Hematopoietic multipotent progenitor cell treated with erythropoietin and hydrocortisone succinate and interleukin-3 and kit ligand, for 8 days (in vitro differentiated cells): ENCODE results near the gene PCSK6.
A peak's percentile ranks its signal among the peaks of the same experiment; 100 is the strongest.
"Not testable (repeated sequence)": the region's sequence is repeated elsewhere in the genome, so short reads cannot be mapped to it uniquely, and the experiment has no call there.

ENCODE experiments used
- DNase-seq: peaks from one replicate; pipeline ENCODE4 v3.0.0-alpha.2; 2015

Gene PCSK6

DNA sequence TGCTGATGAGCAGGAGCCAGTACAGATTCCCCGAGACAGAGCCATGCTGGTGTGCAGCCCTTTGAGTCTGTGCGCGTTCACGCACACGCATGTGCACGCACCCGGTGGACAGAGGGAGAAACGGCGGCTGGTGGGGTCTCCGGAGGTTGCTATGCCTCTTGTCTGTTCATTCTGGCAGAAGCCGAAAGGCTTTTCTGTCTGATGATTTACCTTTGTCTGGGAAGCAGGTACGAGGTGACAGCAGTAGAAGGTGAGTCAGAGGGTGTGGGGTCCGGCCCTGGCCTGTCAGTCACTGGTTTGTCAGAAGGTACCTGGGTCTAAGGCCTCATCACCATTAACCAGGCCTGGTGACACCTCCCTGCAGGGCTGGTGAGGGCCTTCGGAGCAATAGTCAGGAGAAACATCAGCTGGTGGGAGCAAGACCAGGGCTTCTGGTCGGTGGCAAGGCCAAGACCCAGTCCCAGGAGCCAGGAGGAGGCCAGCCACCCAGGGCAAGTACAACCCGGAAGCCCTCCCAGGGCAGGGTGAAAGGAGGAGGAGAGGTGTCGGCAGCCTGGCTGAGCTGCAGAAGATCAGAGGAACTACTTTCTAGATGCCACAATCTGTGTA is 7.5 kb downstream of the PCSK6 start:
- no peak for DNase-seq

DNA sequence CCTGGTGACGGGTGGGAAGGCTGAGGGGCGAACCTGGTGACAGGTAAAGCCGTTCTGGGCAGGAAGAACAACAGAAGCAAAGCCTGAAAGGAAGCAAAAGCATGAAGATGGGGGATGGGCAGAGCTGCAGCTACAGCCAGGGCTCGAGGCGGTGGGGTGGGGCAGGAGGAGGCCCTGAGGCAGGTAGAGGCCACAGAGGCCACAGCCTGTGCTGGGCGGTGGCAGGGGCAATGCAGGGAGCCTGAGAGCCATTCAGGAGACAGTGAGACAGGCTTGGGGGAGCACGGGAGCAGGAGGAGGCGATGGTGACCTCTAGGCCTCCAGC is 8.2 kb downstream of the PCSK6 start:
- no peak for DNase-seq

DNA sequence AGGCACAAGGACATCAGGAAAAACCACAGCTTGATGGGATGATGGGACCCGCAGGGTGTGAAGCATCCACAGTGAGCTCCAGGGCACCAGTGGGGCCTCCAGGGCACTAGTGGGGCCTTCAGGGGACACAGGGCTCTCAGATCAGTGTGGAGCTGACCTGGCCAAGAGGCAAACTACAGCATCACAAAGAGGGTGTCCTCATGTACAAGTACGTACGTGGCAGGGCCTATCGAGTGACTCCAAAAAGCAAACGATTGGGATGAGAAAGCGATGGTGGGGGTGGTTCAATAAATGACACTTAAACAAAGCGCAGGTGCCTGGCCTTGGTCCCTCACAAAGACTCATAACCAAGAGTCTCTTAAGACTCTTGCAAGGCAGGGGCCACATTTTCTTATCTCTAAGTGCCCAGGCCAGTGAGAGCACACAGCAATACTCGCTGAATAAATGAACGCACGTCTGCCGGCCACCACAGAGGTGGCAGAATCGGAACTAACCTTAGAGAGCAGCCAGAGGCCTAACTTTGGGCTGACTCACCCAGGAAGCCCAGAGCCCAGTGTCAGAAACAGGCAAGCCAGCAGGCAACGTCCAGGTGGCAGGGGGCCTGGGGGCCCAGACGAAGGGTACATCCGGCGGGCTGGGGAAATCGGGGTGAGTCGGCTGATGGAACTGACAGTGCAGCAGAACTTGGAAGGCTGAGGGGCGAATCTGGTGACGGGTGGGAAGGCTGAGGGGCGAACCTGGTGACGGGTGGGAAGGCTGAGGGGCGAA is 8.7 kb downstream of the PCSK6 start:
- DNase-seq: peak; percentile 6

DNA sequence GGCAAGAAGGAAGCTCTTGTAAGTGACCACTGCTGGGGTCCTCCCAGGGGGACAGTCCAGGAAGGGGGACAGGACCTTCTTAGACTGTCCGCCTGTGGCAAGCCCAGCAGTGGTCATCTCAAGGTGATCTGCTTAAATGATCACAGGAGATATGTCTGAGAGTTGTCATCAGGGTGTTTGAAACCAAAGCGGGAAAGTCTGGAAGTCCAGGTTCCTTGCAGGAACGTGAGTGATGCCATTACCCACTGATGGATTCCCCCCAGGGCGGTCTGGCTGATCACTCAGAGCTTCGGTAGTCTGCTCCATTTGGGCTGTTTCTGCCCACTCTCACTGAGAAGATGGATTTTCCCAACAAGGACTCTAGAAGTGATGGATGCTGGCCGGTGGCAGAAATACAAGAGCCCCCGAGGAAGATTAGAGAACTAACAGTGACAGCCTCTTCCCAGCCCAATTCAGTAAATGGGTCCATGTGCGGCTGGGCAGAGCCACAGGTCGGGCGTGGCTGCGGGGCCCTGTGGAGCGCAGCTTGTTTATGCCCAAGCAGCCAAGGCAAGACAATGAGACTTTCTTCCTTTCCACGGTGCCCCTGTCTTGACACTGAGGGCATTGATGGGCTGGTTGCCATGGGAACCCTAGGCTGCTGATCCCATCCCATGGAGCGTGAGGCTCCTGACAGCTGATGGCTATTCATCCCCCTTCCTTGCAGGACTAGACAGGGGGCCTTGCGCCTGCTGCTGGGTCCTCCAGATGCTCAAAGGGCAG is 9.5 kb downstream of the PCSK6 start:
- DNase-seq: no peak

DNA sequence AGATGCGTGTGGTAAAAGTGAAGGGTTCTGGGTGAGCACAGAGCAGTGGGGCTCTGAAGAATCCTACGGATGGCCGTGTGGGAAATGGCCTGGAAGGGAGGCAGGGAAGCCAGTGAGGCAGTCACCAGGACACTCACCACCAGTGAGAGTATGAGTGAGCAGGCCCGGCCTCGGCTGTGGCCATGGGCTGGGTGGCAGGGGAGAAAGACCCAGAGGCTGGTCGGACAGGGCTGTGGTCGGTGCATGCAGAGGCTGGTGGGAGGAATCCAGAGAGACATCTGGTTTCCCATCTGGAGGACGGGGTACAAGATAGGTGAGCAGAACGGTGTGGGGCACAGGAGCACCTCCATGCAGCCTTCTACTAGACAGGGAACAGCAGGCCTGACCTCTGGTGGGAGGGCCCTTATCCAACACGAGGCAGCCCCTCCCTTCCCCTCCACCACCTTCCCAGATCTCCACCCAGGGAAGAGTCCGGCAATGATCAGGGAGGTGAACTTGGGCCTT is 10.1 kb downstream of the PCSK6 start:
- no peak for DNase-seq

DNA sequence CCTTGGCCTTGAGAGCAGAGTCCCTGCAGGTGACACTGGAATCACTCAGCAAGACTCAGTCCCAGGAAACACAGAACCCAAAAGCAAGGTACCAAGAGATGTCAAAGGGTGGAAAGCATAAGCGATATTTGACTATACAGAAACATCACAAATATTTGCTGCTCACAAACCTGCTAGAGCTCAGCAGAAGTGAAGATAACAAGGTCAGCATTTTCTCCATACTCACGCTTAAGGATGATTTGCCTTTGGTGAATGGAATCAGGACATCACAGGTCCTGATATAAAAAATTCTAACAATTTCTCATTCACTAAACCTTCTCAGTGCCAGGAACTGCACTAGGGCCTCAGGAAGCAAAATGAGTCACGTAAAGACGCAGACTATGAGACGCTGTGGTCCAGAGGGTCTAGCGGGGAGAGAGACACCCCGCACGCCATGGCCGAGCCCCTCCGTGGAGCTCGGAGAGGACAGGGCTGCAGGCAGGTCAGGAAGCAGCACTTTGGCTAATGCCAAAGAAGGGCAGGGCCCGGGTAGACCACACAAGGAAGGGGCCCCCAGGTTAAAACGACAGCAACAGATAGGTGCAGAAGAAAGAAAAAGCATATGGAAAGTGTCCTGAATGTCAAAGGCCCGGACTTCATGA is 10.7 kb downstream of the PCSK6 start:
- no peak for DNase-seq

DNA sequence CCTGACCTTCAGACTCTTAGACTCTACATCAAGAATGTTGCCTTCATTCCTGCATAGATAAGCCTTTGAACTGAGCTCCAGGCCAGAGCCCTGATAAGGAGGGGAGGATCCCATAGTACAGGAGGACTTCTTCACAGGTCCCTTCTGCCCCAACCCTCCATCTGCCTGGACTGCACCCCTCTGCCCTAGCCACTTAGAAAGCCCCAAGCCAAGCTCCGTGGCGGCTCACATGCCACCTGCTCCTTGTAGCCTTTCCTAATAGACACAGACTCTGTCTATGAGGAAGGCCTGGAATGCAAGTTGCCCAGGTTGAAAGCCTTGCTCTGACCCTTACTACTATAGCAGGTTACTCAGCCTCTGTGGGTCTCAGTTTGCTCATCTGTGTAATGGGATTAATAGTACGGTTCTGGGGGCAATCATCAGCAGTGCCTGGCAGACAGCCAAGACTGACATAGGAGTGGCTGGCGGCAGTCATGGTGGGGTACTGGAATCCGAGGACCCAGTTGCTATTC is 11.6 kb downstream of the PCSK6 start:
- DNase-seq: peak; percentile 63

DNA sequence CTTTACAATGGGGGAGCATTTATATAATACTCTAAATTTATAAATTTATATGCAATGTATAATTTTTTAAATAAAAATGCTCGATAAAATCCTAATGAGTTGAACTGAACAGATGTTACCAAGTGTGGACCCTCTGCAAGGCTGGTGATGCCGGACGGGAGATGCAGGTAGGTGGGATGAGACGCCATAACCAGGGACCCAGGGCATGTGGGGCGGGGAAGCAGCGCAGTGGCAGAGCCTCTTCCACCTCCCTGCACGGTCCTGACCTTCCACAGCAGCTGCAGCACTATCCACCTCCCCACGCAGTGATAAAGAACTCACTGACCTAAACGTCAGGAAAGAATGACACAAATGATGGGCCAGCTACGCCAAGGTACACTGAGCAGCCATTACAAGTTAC is 12.8 kb downstream of the PCSK6 start:
- no peak for DNase-seq

DNA sequence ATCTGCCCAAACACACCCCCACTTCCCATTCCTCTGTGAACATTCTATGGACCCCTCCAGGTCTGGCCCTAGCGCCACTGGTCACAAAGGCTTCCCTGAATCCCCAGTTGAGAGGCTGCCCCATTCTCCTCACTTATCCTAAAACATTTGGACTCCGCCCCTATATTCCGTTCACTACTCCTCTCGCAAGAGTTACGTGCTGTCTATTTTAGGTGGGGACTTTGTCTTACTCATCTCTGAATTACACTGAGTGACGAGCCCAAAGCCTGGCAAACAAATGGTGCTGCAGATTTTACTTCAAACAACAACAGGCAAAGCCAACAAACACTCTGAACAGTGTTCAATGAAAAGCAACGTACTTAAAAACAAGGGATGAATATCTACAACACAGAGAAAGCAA is 14.5 kb downstream of the PCSK6 start:
- DNase-seq: no peak

DNA sequence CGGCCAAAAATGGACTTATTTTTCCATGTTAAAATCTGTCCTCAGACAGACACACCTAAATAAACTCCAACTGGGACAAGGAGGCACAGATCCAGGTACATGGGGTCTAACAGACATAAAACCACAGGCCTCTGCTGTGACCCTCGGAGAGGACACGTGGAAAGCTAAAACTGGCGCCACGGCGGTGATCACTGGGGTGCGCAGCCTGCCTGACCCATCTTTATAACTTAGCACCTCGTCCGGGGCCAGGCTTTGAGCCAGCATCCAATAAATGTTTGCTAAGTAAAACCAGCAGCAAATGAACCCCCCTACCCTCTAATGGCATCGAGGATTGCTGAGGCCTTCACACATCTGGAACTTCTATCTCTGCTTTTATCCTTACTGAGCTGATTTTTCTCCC is 15.3 kb downstream of the PCSK6 start:
- no peak for DNase-seq

DNA sequence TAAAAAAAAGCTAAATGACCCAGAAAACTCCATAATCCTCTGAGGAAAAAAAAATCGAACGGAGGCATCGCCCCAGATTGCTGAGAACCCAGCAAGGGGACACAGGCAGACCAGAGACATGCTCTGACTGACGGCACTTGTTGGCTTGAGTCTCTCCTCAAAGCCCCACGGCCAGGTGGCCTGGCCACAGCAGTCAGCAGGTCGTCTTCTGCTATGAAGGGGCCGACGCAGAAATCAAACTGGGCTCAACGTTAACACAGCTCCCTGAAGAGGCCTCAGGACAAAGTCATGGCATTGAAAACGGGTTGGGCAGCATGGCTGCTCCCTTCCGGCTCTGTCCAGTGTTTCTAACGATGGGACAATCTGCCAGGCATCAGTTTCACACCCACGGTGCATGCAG is 17.5 kb downstream of the PCSK6 start:
- DNase-seq: no peak

DNA sequence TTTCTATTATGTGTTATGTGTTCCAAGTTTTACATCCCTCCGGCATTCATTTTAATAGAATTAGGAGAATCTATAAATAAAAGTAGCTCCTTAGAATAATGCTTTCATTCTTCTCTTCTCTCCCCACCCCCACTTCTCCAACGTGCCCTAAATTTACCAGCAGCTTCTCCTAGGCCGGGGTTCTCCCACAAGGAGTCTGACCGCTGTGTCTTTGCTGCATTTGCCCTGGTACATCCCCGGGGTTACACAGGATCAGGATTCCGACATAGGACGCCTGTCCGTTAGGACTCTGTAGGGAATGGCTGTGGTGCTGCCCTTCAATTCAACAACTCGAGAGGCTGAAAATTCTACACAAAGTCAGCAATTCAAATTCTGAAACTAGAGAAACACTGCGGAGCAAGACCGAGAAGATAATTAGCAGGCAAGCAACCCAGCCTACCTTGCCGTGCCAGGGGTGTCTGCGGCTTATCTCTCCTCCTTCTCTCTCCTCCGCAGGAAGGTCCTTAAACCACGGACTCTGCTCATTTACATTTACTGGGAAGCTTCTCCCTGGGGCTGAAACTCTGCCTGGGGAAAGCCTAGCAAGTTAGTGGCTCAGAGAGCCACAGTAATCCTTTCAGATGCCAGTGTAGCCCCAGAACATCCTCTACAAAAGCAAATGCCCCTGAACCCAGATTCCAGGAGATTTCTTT is 18.8 kb downstream of the PCSK6 start:
- no peak for DNase-seq

DNA sequence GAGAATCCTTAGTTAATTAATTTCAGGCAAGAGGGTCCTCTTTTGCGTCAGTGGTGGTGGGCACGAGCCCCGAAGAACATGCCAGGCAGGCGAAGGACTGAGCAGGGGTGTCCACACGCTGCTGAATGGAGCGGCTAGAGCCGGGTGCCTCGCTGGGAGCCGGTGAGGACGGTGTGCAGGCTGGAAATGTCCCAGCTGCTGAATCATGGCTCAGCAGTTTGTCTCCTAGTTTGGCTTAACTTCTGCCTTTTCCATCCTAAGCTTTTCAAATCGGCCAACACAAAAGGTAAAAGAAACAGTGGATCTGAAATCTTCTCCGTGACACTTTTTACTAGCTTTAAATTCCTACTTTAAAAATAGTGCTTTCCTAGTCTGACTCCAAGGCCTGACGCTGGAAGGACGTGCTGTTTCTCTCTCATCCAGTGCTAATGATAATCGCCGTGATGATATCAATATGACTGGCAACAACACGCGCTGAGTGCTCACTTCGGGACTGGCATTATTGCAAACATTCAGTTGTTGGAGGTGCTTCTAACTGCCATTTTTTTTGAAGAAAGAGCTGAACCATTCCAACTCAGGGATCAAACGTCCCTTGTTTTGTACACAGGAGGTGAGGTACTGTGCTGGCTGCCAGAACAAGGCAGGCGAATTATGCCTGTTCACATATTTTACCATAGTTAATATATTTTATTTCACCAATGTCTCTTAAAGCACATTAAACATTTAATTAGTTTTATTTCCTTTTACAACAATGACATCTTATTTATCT is 19.8 kb downstream of the PCSK6 start:
- DNase-seq: no peak

DNA sequence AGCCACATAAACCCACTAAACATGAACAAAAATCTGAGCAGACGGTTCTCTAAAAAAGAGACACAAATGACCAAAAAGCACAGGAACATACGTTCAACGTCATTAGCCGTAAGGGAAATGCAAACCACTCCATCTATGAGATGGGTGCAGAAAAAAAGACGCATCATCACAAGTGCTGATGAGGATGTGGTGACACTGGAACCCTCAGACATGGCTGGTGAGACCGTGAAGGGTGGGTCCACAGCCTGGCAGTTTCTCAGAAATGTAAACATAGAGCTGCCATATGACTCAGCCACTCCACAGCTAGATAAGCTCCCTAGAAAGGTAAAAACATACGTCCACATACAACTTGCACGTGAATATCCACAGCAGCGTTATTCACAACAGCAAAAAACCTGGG is 23.3 kb downstream of the PCSK6 start:
- DNase-seq: no peak

DNA sequence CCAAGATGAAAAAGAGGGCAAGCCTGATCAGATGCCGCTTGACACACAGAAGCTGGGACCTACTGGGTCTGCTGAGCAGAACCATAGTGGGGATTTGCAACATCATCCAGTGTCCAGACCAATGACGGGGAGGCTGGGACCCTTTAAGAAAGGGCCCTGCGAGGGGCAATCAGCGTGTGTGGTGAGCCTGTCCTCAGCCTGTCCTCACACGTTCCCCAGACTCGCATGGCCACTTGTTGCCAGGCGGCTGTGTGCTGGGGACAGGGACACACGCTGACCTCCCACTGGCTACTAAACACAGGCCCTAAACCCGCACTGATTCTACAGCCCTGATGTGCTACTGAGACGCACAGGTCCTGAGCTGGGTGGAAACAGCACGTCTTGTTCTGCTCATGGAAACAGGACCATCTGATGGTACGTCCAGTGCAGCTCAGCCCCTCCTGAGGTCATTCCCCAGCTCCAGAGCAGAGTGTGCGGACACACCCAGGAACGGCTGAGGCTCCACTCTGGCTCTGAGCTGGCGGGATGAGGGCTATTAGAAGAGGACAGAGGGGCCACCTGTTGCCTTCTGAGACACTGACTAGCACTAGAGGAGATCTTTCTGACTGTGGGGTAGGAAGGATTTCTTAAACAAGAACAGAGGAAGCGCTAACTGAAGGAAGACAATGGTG is 24.4 kb downstream of the PCSK6 start:
- DNase-seq: no peak

DNA sequence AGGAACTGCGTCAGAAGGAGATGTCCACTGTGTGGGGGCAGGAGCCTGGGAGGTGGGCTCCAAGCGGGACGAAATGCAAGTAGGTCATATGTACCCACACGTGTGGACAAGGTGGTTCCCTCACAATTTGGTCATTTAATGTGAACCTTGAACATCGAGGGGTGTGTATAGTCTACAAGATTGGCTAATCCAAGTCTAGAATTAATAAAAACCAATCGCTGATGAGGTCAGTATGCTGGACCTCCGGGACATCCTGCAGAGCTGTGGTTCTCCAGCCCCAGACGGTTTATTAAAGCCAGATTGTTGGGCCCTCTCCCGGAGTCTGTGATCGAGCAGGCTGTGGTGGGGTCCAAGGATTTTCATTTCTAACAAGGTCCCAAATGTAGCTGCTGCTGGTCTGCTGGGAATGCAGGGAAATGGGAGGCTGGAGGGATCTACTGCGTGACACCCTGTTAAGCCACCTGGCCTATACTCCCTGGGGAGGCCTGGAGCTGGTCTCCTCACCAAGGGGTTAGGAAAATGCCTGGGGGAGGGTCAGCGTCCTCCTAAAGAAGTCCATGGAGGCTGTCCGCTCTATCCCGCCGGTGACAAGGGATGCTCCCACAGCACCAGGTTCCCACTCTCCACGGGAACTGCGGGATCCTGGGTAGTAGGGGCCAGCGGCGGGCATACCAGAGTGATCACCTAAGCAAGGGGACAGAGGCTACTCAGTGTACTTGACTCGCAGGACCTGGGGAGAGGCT is 25.1 kb downstream of the PCSK6 start:
- DNase-seq: no peak

DNA sequence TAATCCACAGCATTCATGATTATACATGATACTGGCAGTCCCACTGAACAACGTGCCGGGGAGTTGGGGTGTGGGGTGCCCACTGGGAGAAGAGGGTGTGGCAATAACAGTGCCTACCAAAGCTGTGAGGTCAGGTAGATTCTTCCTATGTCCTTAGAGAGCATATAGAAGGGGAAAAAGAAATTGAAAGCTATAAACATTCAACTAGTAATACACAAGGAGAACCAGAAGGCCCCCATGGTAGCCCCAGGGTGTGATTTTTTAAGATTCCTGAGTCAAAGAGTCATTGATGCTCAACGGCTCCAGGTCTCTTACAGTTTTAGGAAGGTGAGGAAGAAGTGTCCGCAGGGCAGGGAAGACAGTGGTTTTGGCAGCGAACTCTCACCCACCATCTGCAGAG is 25.8 kb downstream of the PCSK6 start:
- not testable (repeated sequence) for DNase-seq

DNA sequence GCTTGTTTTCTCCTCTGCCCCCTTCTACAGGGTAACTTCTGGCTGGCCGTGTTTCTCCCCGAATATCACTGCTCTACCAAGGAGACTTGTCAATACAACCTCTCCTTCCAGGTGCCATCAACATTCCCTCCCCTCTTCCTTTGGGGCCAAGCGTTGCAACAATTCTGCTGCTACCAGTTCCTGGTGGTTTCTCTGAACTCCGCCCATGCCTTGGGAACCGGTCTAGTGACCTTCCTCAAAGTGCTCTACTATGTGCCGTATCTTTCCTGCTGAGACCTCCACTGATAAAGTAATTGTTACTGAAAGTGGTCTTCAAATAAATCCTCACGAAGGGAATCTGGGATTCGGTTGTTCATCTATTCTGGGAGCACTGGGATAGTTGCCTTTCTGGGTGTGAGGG is 26.2 kb downstream of the PCSK6 start:
- DNase-seq: no peak

DNA sequence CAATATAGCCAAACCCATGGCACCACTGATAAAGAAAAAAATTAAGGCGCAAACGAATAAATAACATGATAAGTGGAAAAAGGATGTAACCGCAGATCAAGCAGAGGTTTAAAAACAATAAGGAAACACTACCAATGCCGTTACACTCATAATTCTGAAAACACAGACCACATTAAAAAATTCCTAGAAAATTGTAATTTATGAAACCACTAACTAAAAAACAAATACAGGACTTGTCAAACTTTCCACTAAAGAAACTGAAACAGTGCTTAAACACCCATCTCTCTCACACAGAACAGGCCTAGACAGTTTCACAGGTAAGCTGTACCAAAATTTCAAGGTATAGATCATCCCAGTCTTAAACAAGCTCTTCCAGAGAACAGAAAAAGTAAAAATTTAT is 28.4 kb downstream of the PCSK6 start:
- no peak for DNase-seq

DNA sequence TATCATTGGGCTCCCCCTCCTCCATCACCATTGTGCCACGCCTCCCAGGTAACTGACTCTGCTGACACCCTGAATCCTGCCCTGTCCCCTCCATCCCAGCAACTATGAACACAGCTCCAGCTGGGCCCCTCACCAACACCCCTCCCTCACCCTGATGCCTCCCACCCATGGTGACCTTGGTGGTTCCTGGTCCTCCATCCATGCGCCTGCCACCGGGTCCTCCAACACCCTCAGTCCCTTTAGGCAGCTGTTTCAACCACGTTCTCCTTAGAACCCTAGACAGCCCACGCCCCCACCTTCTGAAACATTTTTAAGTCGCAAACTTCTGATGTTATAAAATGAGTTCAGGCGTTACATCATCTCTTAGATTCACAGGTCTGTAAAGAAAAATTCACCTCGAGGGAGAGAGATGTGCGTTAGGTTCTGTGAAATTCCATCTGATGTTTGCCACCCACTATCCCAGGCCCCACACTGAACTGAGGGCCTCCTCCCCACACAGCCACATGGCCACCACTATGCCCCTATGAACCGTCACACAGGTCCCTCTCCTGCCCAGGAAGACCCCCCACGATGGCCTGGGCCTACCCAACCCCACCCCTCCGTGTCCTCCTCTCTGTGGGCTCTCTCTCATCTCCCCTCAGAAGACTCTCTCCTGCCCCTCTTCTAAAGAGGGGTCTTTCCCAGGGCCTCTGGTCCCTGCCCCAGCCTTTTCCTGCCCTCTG is 29.8 kb downstream of the PCSK6 start:
- DNase-seq: no peak
